K562 (cell line): ENCODE measurements around the gene DNAJB4. TPM values are rescaled to one million over a fixed set of nuclear protein-coding genes. Genes with fewer than 3 reads are reported as not detected.
"Not testable (repeated sequence)": the region's sequence is repeated elsewhere in the genome, so short reads cannot be mapped to it uniquely, and the experiment has no call there.

Experiments
- ATAC-seq: fragments of 200-7000 bp; cut with Tn5 transposase; 3 replicates; pipeline ENCODE4 v1.9.1; 2020; ENCODE audit warnings: moderate library complexity
- BruUV-seq: library from RNA; stranded (reverse); fragments of 400-500 nt; replicated peaks from 2 replicates; lab custom pipeline; 2021; lab: Mats Ljungman, UMichigan
- CTCF ChIA-PET: fragments of 300-600 bp; formaldehyde crosslinking; extraction: SDS; loops from one replicate; lab custom pipeline; 2021; ENCODE audit warnings: low intra/inter-chr PET ratio; lab: Yijun Ruan, JAX
- POLR2A ChIA-PET: fragments of 300-600, 350-650 bp; sonication (Branson Sonifier 250); formaldehyde crosslinking; extraction: SDS; loops from one replicate; lab custom pipeline; 2021; ENCODE audit warnings: antibody characterized with exemption, inconsistent platforms; lab: Yijun Ruan, JAX
- DNase-seq, 4 experiments: peaks; one replicate each; pipeline versions ENCODE4 v3.0.0 to v3.0.0-alpha.2; 2011 to 2018; ENCODE audit warnings: low spot score in 3 of 4, mixed read lengths in 3 of 4; ENCODE audit errors: extremely low read depth in 1 of 4
- FAIRE-seq: peaks from 2 replicates; lab custom pipeline; 2011; peaks lifted over from hg19 to GRCh38; lab: Jason Lieb, UNC
- H2AFZ ChIP-seq: 2 replicates; pipeline ENCODE4 v1.6.0; 2011; ENCODE audit warnings: low read depth, low read length, control low read depth, inconsistent platforms
- H3K27ac ChIP-seq: fragments of 200-600 bp; 3 replicates; pipeline ENCODE4 v1.8.0; 2011; ENCODE audit warnings: low read depth, mild to moderate bottlenecking, control low read depth, inconsistent platforms, low read length, moderate library complexity, mixed read lengths; ENCODE audit errors: extremely low read depth
- H3K27me3 ChIP-seq, 2 experiments: fragments of 300-600 bp in 1 of 2; 2 replicates in 1 of 2; 3 replicates in 1 of 2; pipeline versions ENCODE4 v1.6.0 to v1.8.0; 2011; ENCODE audit warnings: inconsistent platforms in 2 of 2, low read length in 2 of 2, mild to moderate bottlenecking in 1 of 2, mixed read lengths in 1 of 2, moderate library complexity in 1 of 2; ENCODE audit not compliant: control insufficient read depth in 2 of 2, insufficient read depth in 2 of 2
- H3K36me3 ChIP-seq: fragments of 300-600 bp; 3 replicates; pipeline ENCODE4 v1.8.0; 2011; ENCODE audit warnings: mild to moderate bottlenecking, low read length, inconsistent platforms; ENCODE audit not compliant: control insufficient read depth, insufficient read depth
- H3K4me1 ChIP-seq, 2 experiments: fragments of 200-600 bp in 1 of 2; replicated peaks in 1 of 2; 2 replicates in 1 of 2; 3 replicates in 1 of 2; pipeline versions ENCODE4 v1.5.1 to v1.8.0; 2011; ENCODE audit warnings: inconsistent platforms in 2 of 2, low read length in 2 of 2, mild to moderate bottlenecking in 1 of 2, mixed read lengths in 1 of 2, moderate library complexity in 1 of 2; ENCODE audit not compliant: control insufficient read depth in 2 of 2, insufficient read depth in 2 of 2
- H3K4me2 ChIP-seq: 2 replicates; pipeline ENCODE4 v1.6.1; 2011; ENCODE audit warnings: low read length, control low read depth, inconsistent platforms, mixed read lengths; ENCODE audit not compliant: insufficient read depth
- H3K4me3 ChIP-seq: fragments of 200-600 bp; sonication (generic), shearing (Covaris generic); 2 replicates; pipeline ENCODE4 v1.5.1; 2016; ENCODE audit warnings: control low read depth, inconsistent platforms
- H3K79me2 ChIP-seq: fragments of 200-600 bp; 3 replicates; pipeline ENCODE4 v1.8.0; 2011; ENCODE audit warnings: low read length, inconsistent platforms; ENCODE audit not compliant: control insufficient read depth, insufficient read depth
- H3K9ac ChIP-seq, 2 experiments: 2 replicates each; pipeline versions ENCODE4 v1.6.0 to v1.6.1; 2011; ENCODE audit warnings: low read depth in 2 of 2, low read length in 2 of 2, control low read depth in 1 of 2, inconsistent platforms in 1 of 2, mild to moderate bottlenecking in 1 of 2, mixed read lengths in 1 of 2; ENCODE audit not compliant: insufficient read depth in 1 of 2
- H3K9me1 ChIP-seq: one replicate; pipeline ENCODE4 v1.6.0; 2011; ENCODE audit warnings: inconsistent platforms, mild to moderate bottlenecking, low read length, moderate library complexity; ENCODE audit not compliant: control insufficient read depth, insufficient read depth
- H3K9me3 ChIP-seq: replicated peaks from 2 replicates; pipeline ENCODE4 v1.5.1; 2011; ENCODE audit warnings: low read depth, low read length, inconsistent platforms; ENCODE audit not compliant: control insufficient read depth, insufficient read depth
- H4K20me1 ChIP-seq: replicated peaks from 2 replicates; pipeline ENCODE4 v1.6.1; 2011; ENCODE audit warnings: low read length, inconsistent platforms, mixed read lengths; ENCODE audit not compliant: control insufficient read depth, insufficient read depth
- ZNF592 ChIP-seq: fragments of 450-650 bp; IDR thresholded peaks from 2 replicates; pipeline ENCODE4 v1.6.1; 2017; ENCODE audit warnings: antibody characterized with exemption, mild to moderate bottlenecking
- WGBS: fragments of 100-300 bp; shearing (Covaris generic); methylation state at CpG from one replicate; pipeline ENCODE4 v1.1.6; 2016; ENCODE audit warnings: low coverage, mixed read lengths; ENCODE audit not compliant: insufficient coverage; ENCODE audit errors: missing lambda C conversion rate; 5-methylcytosine and 5-hydroxymethylcytosine counted together
- in situ Hi-C: fragments of 300-500 bp; cut with MboI; formaldehyde crosslinking; loops from 4 replicates; pipeline ENCODE4 v1.15.0; 2018; ENCODE audit warnings: inconsistent platforms, mixed read lengths
- intact Hi-C: fragments of 100-400 bp; cut with micrococcal nuclease; formaldehyde crosslinking; loops from 2 replicates; pipeline ENCODE4 v1.14.2; 2022
- polyA plus RNA-seq, 8 experiments: library from polyadenylated mRNA; depleted of rRNA in 4 of 8; stranded (reverse) in 5 of 8; unstranded in 3 of 8; fragments of >200 nt; fragmentation: Nextera tagmentation in 2 of 8; fragmentation: Illumina TruSeq in 1 of 8; extraction: Ambion mirVana in 2 of 8; extraction: Trizol in 1 of 8; gene quantifications; 2 replicates each; pipeline versions ENCODE4 v1.2.1 to v1.2.3, GENCODE V29; 2011 to 2014; ENCODE audit warnings: inconsistent platforms in 1 of 8, missing spikeins in 1 of 8
- total RNA-seq, 7 experiments: library from RNA; depleted of rRNA in 6 of 7; stranded (reverse); fragments of >200 nt in 6 of 7; fragmentation: Illumina TruSeq in 2 of 7; extraction: Trizol in 2 of 7; gene quantifications; 2 replicates each; pipeline versions ENCODE4 v1.2.1 to v1.2.3, GENCODE V29; 2011 to 2021; ENCODE audit warnings: low replicate concordance in 1 of 7

Gene DNAJB4
- total and polyA plus RNA-seq, 9 of the 15 experiments (the other 6 are each of a cell fraction or from before 2014, with no cell fraction given), result 8.5 to 27.7 (median 19.8) TPM

GRCh38 chr1:77983352-77983996 lies 21.3 kb upstream of the DNAJB4 start:
- H3K27ac ChIP-seq, in situ Hi-C loops, H3K4me3 ChIP-seq, H3K9me1 ChIP-seq, H3K4me2 ChIP-seq, H3K27me3 ChIP-seq, H3K9me3 ChIP-seq, CTCF ChIA-PET, ATAC-seq, H3K4me1 ChIP-seq, H3K9ac ChIP-seq, DNase-seq, intact Hi-C loops, BruUV-seq, H4K20me1 ChIP-seq, FAIRE-seq, H2AFZ ChIP-seq: not testable (repeated sequence)
- 25% methylated on average over 5 of the region's 8 CpGs for whole genome bisulfite sequencing
- Histone ChIP-seq H3K36me3 (peaks cover 33% of the 10 kb centered on the region), H3K79me2 (peaks cover 88% of the 10 kb centered on the region)
- POLR2A ChIA-PET, result interaction anchor here (0.7 to 9.1 kb wide), 3 partner anchors 11 to 19 kb away, joined by 3 to 118 read pairs (median 5); partner anchors contain the start of gene DNAJB4
- peak; percentile 72 for TF ChIP-seq ZNF592
